Non-pigmented ciliary epithelial cell (primary cell): ENCODE results near the gene TET1.
"Not testable (repeated sequence)": the region's sequence is repeated elsewhere in the genome, so short reads cannot be mapped to it uniquely, and the experiment has no call there.

Source experiments
- DNase-seq: peaks from one replicate; pipeline ENCODE4 v3.0.0-alpha.2; 2010; ENCODE audit warnings: low read depth

TET1 gene

DNA sequence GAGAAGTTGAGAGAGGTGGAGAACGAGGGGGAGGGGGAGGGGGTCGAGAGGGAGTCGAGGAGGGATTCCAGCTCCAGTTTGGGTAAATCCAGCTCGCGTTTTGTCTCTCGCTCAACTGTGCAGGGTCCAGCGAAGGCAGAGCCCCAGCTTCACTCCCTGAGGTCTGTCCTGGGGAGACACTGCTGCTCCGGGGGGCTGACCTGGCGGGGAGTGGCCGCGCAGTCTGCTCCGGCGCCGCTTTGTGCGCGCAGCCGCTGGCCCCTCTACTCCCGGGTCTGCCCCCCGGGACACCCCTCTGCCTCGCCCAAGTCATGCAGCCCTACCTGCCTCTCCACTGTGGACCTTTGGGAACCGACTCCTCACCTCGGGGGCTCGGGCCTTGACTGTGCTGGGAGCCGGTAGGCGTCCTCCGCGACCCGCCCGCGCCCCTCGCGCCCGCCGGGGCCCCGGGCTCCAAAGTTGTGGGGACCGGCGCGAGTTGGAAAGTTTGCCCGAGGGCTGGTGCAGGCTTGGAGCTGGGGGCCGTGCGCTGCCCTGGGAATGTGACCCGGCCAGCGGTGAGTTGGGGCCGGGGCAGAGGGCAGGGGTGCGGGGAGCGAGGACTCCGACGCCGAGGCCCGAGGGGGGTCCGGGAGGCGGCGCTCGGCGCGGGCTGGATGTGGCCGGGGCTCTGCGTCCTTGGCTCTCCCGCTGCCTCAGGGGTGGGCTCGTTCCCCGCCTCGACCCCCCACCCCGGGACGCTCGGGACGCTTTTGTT lies at the start of gene TET1:
TSS of gene TET1 (plus strand) at position 152 of the 757 bp plus-strand sequence. CDS start 12,002 bp downstream, outside the sequence.
- no peak for DNase-seq

DNA sequence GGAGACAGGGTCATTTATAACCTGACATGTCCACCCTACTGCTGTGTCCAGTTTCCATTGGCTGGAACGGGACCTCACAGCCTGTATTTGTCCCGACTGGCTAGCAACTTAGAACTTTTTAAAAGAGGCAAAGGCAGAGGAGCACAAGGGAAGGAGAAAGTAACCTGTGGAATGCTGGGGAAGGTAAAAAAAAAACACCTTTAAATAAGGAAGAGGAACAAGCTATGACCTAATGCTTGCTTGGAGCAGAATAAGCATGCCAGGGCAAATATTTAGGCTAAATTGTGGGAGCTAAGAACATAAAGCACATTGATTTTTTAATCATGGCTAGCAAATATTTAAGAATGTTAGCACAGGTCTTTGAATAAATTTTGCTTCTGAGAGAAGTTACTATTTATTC lies 43.9 kb upstream of the TET1 start:
- not testable (repeated sequence) for DNase-seq

DNA sequence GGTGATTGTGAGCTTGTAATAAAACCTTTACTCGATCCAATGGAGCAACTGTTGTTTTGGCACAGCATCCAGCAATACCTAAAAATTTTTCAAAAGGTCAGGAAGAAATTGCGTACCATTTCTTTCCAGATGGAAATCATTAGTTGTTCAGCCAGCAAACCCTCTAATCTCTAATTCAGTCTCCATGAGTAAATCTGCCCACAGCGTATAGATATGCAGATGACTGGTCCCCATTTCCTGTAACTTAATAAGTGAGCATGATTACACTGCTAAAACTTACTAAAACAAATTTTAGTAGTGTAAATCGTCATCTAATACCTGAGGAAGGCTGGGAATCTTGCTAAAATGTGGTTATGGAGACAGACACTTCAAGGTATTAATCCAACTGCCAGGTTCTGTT lies 43.4 kb upstream of the TET1 start:
- DNase-seq: peak; percentile 40

DNA sequence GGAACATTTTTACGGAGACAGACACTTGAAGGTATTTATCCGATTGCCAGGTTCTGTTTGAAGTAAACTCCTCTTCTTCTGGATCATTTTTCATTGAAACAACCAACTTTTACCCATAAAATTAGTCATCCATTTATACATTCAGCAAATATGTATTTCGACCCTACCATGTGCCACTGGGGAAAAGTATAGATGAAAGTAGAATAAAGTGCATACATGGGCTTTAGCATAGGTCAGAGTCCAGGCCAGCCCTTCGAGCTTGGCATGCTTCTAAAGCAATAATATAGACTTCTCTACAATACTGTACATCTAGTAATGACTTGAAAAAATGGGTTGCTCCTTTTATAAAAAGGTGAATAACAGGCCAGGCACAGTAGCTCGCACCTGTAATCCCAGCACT lies 42.9 kb upstream of the TET1 start:
- DNase-seq: no peak

GRCh38 chr10:68518609-68519008 lies 41.5 kb upstream of the TET1 start:
- not testable (repeated sequence) for DNase-seq

GRCh38 chr10:68525490-68526038 lies 34.6 kb upstream of the TET1 start:
- not testable (repeated sequence) for DNase-seq

- no peak for DNase-seq
These were observed 33.4 kb upstream of the TET1 start for GRCh38 chr10:68526634-68527307.

DNA sequence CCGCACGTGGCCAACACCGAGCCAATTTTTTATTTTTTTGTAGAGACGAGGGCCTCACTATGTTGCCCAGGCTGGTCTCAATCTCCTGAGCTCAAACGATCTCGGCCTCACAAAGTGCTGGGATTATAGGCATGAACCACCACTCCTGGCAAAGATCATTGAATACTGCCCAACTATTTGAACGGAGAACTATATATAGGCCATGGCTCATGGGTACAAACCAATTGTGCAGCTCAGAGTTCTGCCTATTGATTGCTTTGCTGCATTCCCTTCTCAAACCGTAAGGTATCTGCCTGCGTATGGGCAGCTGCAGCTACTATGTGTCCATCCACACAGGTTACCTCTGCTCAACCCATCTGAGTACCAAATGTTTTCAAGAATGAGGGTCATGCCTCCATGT lies 23.2 kb upstream of the TET1 start:
- no peak for DNase-seq

GRCh38 chr10:68537796-68538195 lies 22.3 kb upstream of the TET1 start:
- DNase-seq: no peak

DNA sequence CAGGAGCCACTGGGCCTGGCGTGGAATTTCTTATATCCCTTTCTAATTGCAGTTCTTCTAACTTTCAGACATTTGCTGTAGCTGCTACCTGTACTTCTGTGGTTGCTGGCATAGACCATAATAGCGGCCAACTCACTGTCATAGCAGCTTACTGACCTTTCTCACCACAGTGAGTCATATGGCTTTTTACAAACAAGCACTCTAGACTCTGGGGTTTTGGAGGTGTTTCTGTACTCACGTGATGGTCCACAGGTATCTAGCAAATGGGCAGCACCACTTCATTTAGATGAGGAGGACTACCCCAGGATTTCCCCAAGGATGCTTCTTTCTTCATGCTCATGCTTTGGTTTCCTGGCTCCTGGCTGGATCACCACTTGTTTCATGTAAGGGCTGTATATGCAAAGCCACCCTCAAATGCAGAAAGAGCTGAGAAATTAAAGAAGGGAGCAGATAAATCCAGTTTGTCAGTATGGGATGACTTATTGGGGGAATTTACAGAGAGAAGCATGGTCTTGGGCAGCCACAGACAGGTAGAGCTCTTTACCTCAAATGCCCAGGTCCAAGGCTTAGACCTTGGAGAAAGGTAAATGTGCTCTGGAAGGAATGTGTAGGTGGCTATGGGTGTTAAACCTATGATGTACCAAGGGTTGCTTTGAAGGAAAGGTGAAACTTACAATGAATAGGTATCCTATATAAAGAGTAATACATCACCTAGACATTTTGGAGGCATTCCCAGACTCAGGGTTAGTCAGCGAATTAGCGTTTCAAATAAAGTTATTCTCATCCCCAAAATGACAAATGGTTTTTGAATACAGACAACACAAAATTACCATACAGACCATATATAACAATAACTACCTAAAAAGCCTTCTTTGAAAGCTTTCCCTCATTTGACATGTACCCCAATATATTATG lies 16.9 kb upstream of the TET1 start:
- DNase-seq: no peak

DNA sequence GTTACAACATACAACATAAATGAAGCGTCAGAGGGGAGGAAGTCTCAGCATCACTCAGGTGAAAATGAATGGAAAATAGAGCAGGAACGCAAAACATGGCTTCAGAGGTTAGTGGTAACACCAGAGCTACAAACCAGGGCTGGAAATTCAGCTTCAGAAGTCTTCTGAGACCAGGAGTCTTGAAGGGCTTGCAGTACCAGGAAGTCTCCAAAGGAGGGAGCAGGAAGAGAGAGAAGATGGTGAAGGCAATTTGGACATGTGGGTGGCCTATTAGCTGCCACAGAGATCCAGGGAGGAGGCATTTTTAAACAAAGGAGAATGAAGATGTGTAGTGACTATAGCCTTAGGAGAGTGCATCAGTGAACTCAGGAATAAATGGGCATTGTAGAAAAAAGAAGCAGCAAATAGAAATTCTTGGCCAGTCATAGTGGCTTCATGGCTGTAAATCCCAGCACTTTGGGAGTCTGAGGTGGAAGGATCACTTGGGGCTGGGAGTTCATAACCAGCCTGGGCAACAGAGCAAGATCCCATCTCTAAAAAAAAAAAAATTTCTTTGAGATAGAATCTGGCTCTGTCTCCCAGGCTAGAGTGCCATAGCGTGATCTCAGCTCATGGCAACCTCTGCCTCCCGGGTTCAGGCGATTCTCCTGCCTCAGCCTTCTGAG lies 9.3 kb upstream of the TET1 start:
- DNase-seq: peak; percentile 49

DNA sequence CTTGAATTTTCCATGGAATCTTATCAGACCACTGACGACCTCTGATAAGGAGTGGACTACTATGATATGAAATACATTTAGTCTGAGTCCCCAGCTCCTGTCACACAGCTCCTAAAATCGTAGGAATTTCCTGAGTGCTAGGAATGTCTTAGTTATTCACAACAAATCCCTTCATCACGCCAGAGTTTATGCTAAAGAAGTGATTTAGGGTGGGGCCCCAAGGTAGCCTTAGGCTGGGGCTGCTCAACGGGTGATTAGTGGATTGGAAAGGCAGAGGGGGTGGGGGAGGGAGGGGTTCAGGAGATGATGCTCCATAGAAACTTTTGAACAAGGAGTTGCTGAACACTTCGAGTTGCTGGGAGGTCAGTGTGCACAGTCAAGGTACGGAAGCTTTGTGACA lies 7.0 kb upstream of the TET1 start:
- DNase-seq: no peak

DNA sequence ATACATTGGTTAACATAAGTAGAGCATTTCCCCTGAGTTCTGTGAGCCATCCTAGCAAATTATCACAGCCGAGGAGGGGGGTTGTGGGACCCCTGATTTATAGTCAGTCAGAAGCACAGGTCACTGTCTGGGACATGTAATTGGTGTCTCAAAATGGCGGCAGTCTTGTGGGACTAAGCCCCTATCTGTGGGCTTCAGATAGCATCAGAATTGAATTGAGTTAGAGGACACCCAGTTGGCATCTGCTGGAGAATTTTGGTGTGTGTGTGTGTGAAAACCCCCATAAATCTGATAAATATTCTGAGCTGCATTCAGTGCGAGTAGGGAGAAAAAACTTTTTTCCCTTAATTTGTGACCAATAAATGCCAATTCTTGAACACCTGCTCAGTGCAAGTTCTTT lies 6.5 kb upstream of the TET1 start:
- DNase-seq: no peak

DNA sequence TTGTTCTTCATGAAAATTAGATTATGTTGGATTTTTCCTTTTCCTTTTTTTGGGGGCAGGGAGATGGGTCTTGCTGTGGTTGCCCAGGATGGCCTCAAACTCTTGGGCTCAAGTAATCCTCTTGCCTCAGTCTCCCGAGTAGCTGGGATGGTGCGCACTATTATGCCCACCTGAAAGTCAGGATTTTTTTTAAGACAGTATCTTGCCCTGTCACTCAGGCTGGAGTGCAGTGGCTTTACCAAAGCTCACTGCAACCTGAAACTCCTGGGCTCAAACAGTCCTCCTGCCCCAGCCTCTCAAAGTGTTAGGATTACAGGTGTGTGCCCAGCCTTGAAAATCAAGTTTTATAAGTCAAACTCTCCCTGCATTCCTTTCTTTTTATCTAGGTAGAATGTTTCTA lies 1.7 kb upstream of the TET1 start:
- no peak for DNase-seq

DNA sequence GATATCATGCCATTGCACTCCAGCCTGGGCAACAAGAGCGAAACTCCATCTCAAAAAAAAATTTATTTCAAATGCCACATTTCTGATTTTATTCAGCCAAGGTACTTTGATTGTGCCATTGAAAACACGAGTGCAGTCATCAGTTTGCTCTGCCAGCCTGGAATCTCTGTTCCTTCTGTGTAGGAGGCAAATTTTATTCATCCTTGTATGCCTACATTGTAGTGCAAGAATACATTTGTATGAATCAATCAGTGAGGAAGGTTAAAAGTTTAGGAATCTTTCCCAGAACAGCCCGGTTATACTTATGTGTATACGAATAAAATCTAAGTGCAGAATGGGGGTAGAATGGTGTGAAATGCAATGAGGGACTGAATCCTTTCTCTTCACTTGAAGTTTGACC lies 886 bp upstream of the TET1 start:
- DNase-seq: no peak

DNA sequence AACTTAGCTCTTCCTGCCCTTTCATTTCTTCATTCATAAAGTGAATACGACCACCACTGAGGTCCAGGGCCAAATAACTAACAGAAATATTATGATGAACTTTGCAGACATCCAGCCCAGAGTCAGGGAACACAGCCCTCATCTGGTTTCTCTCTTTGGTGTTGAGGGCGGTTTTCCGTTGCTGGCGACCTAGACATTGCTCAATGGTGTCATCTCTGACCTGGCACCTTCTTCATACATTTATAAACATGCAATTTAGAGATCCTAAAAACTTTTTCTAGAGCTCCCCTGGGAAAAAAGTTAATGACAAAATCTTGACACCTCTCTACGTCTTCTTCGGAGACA lies 324 bp upstream of the TET1 start:
- DNase-seq: no peak

DNA sequence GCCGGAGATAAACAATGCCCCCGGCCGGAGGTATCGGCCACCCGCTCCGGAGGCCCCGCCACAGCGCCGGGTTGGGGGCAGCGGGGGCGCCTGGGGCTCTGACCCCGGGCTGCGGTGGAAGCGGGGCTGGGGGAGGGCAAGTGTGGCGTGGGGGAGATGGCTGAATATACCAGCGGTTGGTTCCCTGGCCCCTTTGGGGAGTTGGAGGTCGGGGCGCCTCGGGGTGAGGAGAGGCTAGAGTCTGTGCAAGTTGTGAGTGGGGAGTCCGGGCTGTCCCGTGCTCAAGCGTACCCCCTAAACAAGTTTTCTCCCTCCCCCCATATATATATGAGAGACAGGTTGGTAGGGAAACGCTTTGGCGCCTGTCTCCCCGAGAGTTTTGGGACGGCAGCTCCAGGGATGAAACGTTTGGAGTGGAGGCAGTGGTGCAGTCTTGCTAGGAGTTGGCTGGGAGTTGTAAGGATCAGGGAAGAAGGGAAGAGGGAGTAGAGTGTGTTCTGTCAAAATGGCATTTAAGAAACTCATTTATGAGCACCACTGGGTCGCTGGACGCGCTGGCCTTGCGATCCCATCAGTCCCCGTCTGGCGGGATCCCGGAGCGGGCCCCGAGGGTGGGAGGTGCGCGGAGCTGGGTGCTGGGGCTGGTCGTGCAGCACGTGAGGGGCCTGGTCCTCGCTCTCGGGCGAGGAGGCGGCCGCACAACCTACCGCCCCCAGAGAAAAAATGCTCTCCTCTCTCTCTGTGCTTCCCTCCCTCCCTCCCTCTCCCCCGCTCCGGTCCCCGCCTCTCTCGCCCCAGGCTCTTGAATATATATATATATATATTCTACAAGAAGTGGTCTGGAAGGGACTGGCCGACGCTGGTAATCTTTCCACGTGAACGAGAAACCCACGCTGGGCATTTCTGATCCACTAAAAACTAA lies 1.1 kb downstream of the TET1 start:
- DNase-seq: no peak

DNA sequence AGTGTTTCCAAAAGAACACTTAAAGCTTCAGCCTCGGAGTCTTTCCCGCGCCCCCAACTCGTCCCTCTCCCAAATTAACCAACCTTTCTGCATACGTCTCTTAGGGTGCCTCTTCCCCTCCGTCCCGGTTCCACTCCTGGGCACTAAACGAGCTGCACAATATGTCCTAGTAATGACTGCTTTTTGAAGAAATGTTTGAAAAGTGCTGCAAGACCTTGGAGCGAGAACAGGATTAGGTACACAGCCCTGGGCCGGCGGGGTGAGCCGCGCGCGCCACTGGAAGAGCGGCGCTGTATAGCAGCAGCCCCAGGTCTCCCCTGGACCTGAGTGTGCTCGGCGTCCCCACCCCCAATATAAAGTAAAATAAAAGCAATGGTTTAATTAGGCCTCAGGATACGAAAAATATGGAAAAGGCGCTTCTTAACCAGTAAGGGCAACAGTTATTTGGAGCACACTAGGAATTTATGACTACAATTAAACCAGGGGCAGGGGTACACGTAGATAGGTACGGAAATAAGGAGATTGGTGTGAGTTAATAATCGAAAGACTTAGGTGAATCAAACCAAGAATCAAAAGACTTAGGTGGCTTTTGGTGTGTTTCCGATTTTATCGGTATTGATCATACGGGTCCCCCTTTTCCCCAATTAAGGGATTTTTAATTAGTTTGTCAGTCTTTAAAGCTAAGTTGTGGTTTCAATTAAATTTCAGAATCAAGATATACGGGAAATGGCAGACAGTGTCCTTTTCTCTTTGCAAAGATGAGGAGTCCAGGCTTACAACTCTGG lies 1.9 kb downstream of the TET1 start:
- no peak for DNase-seq

DNA sequence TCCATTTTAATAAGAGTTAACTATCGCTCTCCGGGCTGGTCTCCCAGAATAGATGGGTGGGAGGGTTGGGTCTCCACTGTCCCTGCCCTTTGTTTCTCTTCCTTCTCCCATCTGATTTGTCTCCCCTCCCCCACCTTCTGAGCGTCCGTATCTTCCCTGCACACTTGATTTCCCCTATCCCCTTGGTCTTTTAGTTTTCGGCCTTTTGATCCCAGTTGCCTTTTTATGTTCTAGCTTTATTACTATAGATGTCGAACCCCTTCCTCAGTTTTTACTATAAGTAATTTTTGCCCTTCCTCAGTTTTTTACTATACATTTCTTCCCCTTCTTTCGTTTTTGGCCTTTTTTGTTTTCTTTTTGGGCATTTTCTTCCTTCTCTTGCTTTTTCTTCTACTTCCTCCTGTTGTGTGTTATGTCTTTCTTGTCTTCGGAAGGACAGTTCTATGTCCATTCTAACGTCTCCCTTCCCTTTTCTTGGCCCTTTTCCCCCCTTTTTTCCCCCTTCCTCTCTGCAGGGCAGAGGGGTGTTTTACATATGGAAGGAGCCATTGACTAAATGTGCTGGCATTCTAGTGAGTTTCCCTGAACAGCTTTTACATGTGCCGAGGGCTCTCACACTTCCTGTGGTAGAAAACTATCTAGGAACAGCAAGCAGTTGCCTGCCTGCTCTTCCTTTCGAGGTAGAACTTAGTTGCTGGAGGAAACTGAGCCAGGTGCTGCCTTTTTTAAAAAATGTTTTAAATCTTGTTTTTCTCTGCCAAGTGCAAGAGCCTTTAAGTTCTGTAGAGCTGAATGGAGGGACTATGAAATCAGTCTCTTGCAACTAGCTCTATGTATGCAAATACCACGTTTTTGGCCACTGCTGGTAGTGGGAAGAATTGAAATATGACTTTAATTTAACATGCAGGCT lies 2.8 kb downstream of the TET1 start:
- no peak for DNase-seq
